GM23248 (cell line): ENCODE data around the gene MAST3. TPM values are rescaled to one million over a fixed set of nuclear protein-coding genes. Genes with fewer than 3 reads are reported as not detected.
"Not testable (repeated sequence)": the region's sequence is repeated elsewhere in the genome, so short reads cannot be mapped to it uniquely, and the experiment has no call there.

Experiments used
- DNase-seq: peaks from one replicate; pipeline ENCODE4 v3.0.0-alpha.2; 2015
- H2AFZ ChIP-seq: fragments of 200-600 bp; sonication (generic); 2 replicates; pipeline ENCODE4 v1.6.1; 2016; ENCODE audit warnings: antibody characterized with exemption
- H3F3A ChIP-seq: fragments of 200-600 bp; sonication (generic); 2 replicates; pipeline ENCODE4 v1.6.1; 2016; ENCODE audit warnings: mild to moderate bottlenecking, antibody characterized with exemption, mixed run types; ENCODE audit not compliant: insufficient read depth
- H3K27ac ChIP-seq: fragments of 200-600 bp; sonication (generic); 2 replicates; pipeline ENCODE4 v1.5.1; 2016; ENCODE audit warnings: mild to moderate bottlenecking
- H3K27me3 ChIP-seq: fragments of 200-600 bp; sonication (generic); replicated peaks from 2 replicates; pipeline ENCODE4 v1.6.1; 2016; ENCODE audit warnings: mild to moderate bottlenecking; ENCODE audit not compliant: insufficient read depth
- H3K36me3 ChIP-seq: fragments of 200-600 bp; sonication (generic); 2 replicates; pipeline ENCODE4 v1.6.1; 2016; ENCODE audit warnings: low read depth, mild to moderate bottlenecking
- H3K4me1 ChIP-seq: fragments of 200-600 bp; sonication (generic); 2 replicates; pipeline ENCODE4 v1.6.1; 2016; ENCODE audit warnings: mild to moderate bottlenecking; ENCODE audit not compliant: insufficient read depth
- H3K4me2 ChIP-seq: fragments of 200-600 bp; sonication (generic); one replicate; pipeline ENCODE4 v1.6.1; 2016; ENCODE audit warnings: mild to moderate bottlenecking; ENCODE audit not compliant: unreplicated experiment
- H3K4me3 ChIP-seq: fragments of 200-600 bp; sonication (generic); 2 replicates; pipeline ENCODE4 v1.5.1; 2016; ENCODE audit warnings: mild to moderate bottlenecking
- H3K79me2 ChIP-seq: fragments of 200-600 bp; sonication (generic); 2 replicates; pipeline ENCODE4 v1.6.1; 2016; ENCODE audit warnings: mild to moderate bottlenecking; ENCODE audit not compliant: insufficient read depth
- H3K9ac ChIP-seq: fragments of 200-600 bp; sonication (generic); 2 replicates; pipeline ENCODE4 v1.6.1; 2016; ENCODE audit warnings: mild to moderate bottlenecking
- H3K9me2 ChIP-seq: fragments of 200-600 bp; sonication (generic); 2 replicates; pipeline ENCODE4 v1.6.1; 2016; ENCODE audit warnings: mixed run types, mild to moderate bottlenecking, moderate library complexity; ENCODE audit not compliant: insufficient read depth
- H3K9me3 ChIP-seq: fragments of 200-600 bp; sonication (generic); one replicate; pipeline ENCODE4 v1.6.1; 2017; ENCODE audit warnings: low read depth
- H4K20me1 ChIP-seq: fragments of 200-600 bp; sonication (generic); 2 replicates; pipeline ENCODE4 v1.6.0; 2016; ENCODE audit not compliant: insufficient read depth
- EZH2 ChIP-seq: fragments of 200-600 bp; sonication (generic); IDR thresholded peaks from 2 replicates; pipeline ENCODE4 v1.6.1; 2018; ENCODE audit warnings: antibody characterized with exemption, mild to moderate bottlenecking; ENCODE audit not compliant: insufficient read depth, poor library complexity, severe bottlenecking
- EZH2phosphoT487 ChIP-seq: fragments of 200-600 bp; sonication (generic); IDR thresholded peaks from 2 replicates; pipeline ENCODE4 v1.6.1; 2018; ENCODE audit warnings: antibody characterized with exemption, moderate library complexity, mild to moderate bottlenecking, low read depth; ENCODE audit not compliant: insufficient read depth
- WGBS, 2 experiments: methylation state at CpG; one replicate each; pipeline ENCODE4 v1.1.6; 2015 to 2017; ENCODE audit warnings: low lambda C conversion rate in 2 of 2, low coverage in 1 of 2; ENCODE audit errors: missing lambda C conversion rate in 2 of 2; 5-methylcytosine and 5-hydroxymethylcytosine counted together
- in situ Hi-C: fragments of 300-500 bp; cut with MboI; formaldehyde crosslinking; loops from 2 replicates; pipeline ENCODE4 v1.15.0; 2020
- polyA plus RNA-seq: library from polyadenylated mRNA; unstranded; fragments of >200 nt; fragmentation: Nextera tagmentation; extraction: Ambion mirVana; gene quantifications from 2 replicates; pipeline ENCODE4 v1.2.1, GENCODE V29; 2016
- total RNA-seq: library from RNA; depleted of rRNA; stranded (reverse); fragments of >200 nt; shearing (Covaris generic); gene quantifications from 2 replicates; pipeline ENCODE4 v1.2.3, GENCODE V29; 2014

Gene MAST3
- total and polyA plus RNA-seq, 2 experiments from 2014 or later: 3.8 to 5.6 TPM

GRCh38 chr19:18074192-18074591 is 23.4 kb upstream of the MAST3 start:
- no peak overlapping the region for H2AFZ ChIP-seq
- no peaks in the 10 kb centered on the region for H3K4me1 ChIP-seq
- no peak overlapping the region for H3K9ac ChIP-seq
- DNase-seq: no peak
- no peaks in the 10 kb centered on the region for H3K9me2 ChIP-seq
- H3F3A ChIP-seq: no peaks in the 10 kb centered on the region
- no peaks in the 10 kb centered on the region for H3K27me3 ChIP-seq
- TF ChIP-seq EZH2phosphoT487 (no peak), EZH2 (no peak)
- no peaks in the 10 kb centered on the region for H3K36me3 ChIP-seq
- 76 to 78% methylated on average over 8 to 9 of the region's 9 CpGs for WGBS, 2 experiments
- no peaks in the 10 kb centered on the region for H3K79me2 ChIP-seq
- no peak overlapping the region for H3K4me3 ChIP-seq
- no peaks in the 10 kb centered on the region for H4K20me1 ChIP-seq
- in situ Hi-C loops: no loop called here
- H3K27ac ChIP-seq: no peak overlapping the region
- no peak overlapping the region for H3K4me2 ChIP-seq
- no peaks in the 10 kb centered on the region for H3K9me3 ChIP-seq

- DNase-seq: no peak
- H4K20me1 ChIP-seq: no peaks in the 10 kb centered on the region
- 0 out of 2 replicates have a peak, but pooled peaks cover 2% of the 10 kb centered on the region for H3F3A ChIP-seq
- no peak overlapping the region for H3K4me3 ChIP-seq
- H3K9ac ChIP-seq: no peak overlapping the region
- no peaks in the 10 kb centered on the region for H3K27me3 ChIP-seq
- no peak overlapping the region for H2AFZ ChIP-seq
- in situ Hi-C loops: no loop called here
- TF ChIP-seq EZH2: no peak
- TF ChIP-seq EZH2phosphoT487: no peak
- H3K79me2 ChIP-seq: no peaks in the 10 kb centered on the region
- H3K36me3 ChIP-seq: no peaks in the 10 kb centered on the region
- H3K4me2 ChIP-seq: no peak overlapping the region
- WGBS, 2 experiments: 43 to 45% methylated on average over 7 to 8 of the region's 8 CpGs
- H3K4me1 ChIP-seq: no peaks in the 10 kb centered on the region
- H3K27ac ChIP-seq: no peak overlapping the region
- H3K9me3 ChIP-seq: no peaks in the 10 kb centered on the region
- H3K9me2 ChIP-seq: no peaks in the 10 kb centered on the region
Observed at GRCh38 chr19:18083929-18084684, 13.5 kb upstream of the MAST3 start.

- Histone ChIP-seq H3K79me2 (no peaks in the 10 kb centered on the region), H3K9me2 (no peaks in the 10 kb centered on the region), H3F3A (0 out of 2 replicates have a peak, but pooled peaks cover 5% of the 10 kb centered on the region), H3K4me2 (no peak overlapping the region), H3K27ac (no peak overlapping the region), H4K20me1 (no peaks in the 10 kb centered on the region), H3K9ac (no peak overlapping the region), H3K4me1 (no peaks in the 10 kb centered on the region), H3K9me3 (no peaks in the 10 kb centered on the region), H2AFZ (no peak overlapping the region), H3K4me3 (no peak overlapping the region), H3K27me3 (no peaks in the 10 kb centered on the region), H3K36me3 (no peaks in the 10 kb centered on the region)
- DNase-seq: no peak
- TF ChIP-seq EZH2: no peak
- TF ChIP-seq EZH2phosphoT487: no peak
- in situ Hi-C loops: no loop called here
- WGBS, 2 experiments: 73 to 77% methylated on average over 8 of the region's 8 CpGs
Observed at GRCh38 chr19:18085702-18086457, 11.7 kb upstream of the MAST3 start.

- Histone ChIP-seq H3K9ac (no peak within 1 kb of the TSS), H3K27ac (no peak within 1 kb of the TSS), H3K9me3 (no peaks in the 10 kb centered on the region), H3F3A (0 out of 2 replicates have a peak, but pooled peaks cover 5% of the 10 kb centered on the region), H3K36me3 (no peaks in the 10 kb centered on the region), H3K9me2 (no peaks in the 10 kb centered on the region), H2AFZ (no peak within 1 kb of the TSS), H3K4me1 (no peaks in the 10 kb centered on the region), H3K27me3 (no peaks in the 10 kb centered on the region), H3K4me3 (no peak within 1 kb of the TSS), H4K20me1 (no peaks in the 10 kb centered on the region), H3K4me2 (no peak within 1 kb of the TSS), H3K79me2 (no peaks in the 10 kb centered on the region)
- no peak for DNase-seq
- WGBS, 2 experiments: 66 to 68% methylated on average over 12 of the region's 12 CpGs
- in situ Hi-C loops: no loop called here
- no peak for TF ChIP-seq EZH2
- TF ChIP-seq EZH2phosphoT487: no peak
Observed at GRCh38 chr19:18086590-18087138, 10.9 kb upstream of the MAST3 start, which contains the start of gene IL12RB1. TSS of gene IL12RB1 (minus strand) at chr19:18086934. CDS start at chr19:18086823, 111 bp downstream.

- H2AFZ ChIP-seq, H3K4me1 ChIP-seq, H3F3A ChIP-seq, H3K36me3 ChIP-seq, H3K9me3 ChIP-seq, H3K4me3 ChIP-seq, H4K20me1 ChIP-seq, in situ Hi-C loops, H3K4me2 ChIP-seq, H3K9ac ChIP-seq, H3K9me2 ChIP-seq, H3K27me3 ChIP-seq, H3K27ac ChIP-seq, H3K79me2 ChIP-seq: not testable (repeated sequence)
- 45 to 49% methylated on average over 11 of the region's 11 CpGs for WGBS, 2 experiments
- DNase-seq: peak; percentile 60
Observed at GRCh38 chr19:18089096-18089541, 8.5 kb upstream of the MAST3 start.
